HepG2 (cell line): Measurements from ENCODE around the gene RETREG2. TPM values are rescaled to one million over a fixed set of nuclear protein-coding genes. Genes with fewer than 3 reads are reported as not detected.

ENCODE experiments used
- CBX1 ChIP-seq: IDR thresholded peaks from one replicate; pipeline ENCODE4 v1.6.1; 2016; ENCODE audit warnings: antibody characterized with exemption, low read depth
- DR1 ChIP-seq: sonication (generic); formaldehyde crosslinking; IDR thresholded peaks from 2 replicates; pipeline ENCODE4 v1.8.0; 2021; ENCODE audit warnings: mild to moderate bottlenecking, missing genetic modification reagents, inconsistent platforms
- MXD3 ChIP-seq: IDR thresholded peaks from 2 replicates; pipeline ENCODE4 v1.6.1; 2016; ENCODE audit warnings: mild to moderate bottlenecking, missing biosample characterization, missing genetic modification reagents
- THAP9 ChIP-seq: sonication (generic); formaldehyde crosslinking; IDR thresholded peaks from 2 replicates; pipeline ENCODE4; 2020; ENCODE audit warnings: missing genetic modification reagents, mild to moderate bottlenecking, borderline replicate concordance
- ZFP91 ChIP-seq: sonication (generic); formaldehyde crosslinking; IDR thresholded peaks from 2 replicates; pipeline ENCODE4 v1.9.0; 2022; ENCODE audit warnings: missing genetic modification reagents, mild to moderate bottlenecking, borderline replicate concordance
- ZFX ChIP-seq: sonication (generic); formaldehyde crosslinking; IDR thresholded peaks from 2 replicates; pipeline ENCODE4 v1.4.0; 2020; ENCODE audit warnings: mild to moderate bottlenecking, low read depth, missing genetic modification reagents, moderate library complexity
- ZNF225 ChIP-seq: sonication (generic); formaldehyde crosslinking; IDR thresholded peaks from 2 replicates; pipeline ENCODE4 v1.4.0; 2020; ENCODE audit warnings: mild to moderate bottlenecking, missing genetic modification reagents
- ZNF251 ChIP-seq: sonication (generic); formaldehyde crosslinking; IDR thresholded peaks from 2 replicates; pipeline ENCODE4 v1.9.0; 2021; ENCODE audit warnings: mild to moderate bottlenecking, missing genetic modification reagents
- polyA plus RNA-seq, 8 experiments: library from polyadenylated mRNA; depleted of rRNA in 3 of 8; stranded (reverse) in 7 of 8; unstranded in 1 of 8; fragments of >200 nt; fragmentation: Illumina TruSeq in 4 of 8; extraction: Trizol in 4 of 8; gene quantifications; 2 replicates each; pipeline versions ENCODE4 v1.2.1 to v1.2.3, GENCODE V29; 2011 to 2016; ENCODE audit warnings: low read depth in 4 of 8, missing spikeins in 1 of 8, mixed read lengths in 1 of 8; ENCODE audit not compliant: insufficient read depth in 1 of 8
- total RNA-seq, 5 experiments: library from RNA; depleted of rRNA; stranded (reverse); fragments of >200 nt; fragmentation: Illumina TruSeq; extraction: Trizol; gene quantifications; 2 replicates each; pipeline ENCODE4 v1.2.3, GENCODE V29; 2016; ENCODE audit warnings: low read depth in 1 of 5
- TF ChIP-seq, protein P1 (sequence below): sonication (generic); formaldehyde crosslinking; IDR thresholded peaks from 2 replicates; pipeline ENCODE4 v1.5.0; 2020; ENCODE audit warnings: mild to moderate bottlenecking, missing genetic modification reagents, borderline replicate concordance
- TF ChIP-seq, protein P2 (sequence below): sonication (generic); formaldehyde crosslinking; IDR thresholded peaks from 2 replicates; pipeline ENCODE4 v1.4.0; 2020; ENCODE audit warnings: missing genetic modification reagents, borderline replicate concordance
- TF ChIP-seq, protein P3 (sequence below): sonication (generic); formaldehyde crosslinking; IDR thresholded peaks from 2 replicates; pipeline ENCODE4 v1.4.0; 2020; ENCODE audit warnings: mild to moderate bottlenecking, missing genetic modification reagents

RETREG2 gene
- total and polyA plus RNA-seq, 2 of the 13 experiments (the other 11 are each of a cell fraction or from before 2014, with no cell fraction given) = 86.0 to 134 TPM

- TF ChIP-seq, protein P1, sequence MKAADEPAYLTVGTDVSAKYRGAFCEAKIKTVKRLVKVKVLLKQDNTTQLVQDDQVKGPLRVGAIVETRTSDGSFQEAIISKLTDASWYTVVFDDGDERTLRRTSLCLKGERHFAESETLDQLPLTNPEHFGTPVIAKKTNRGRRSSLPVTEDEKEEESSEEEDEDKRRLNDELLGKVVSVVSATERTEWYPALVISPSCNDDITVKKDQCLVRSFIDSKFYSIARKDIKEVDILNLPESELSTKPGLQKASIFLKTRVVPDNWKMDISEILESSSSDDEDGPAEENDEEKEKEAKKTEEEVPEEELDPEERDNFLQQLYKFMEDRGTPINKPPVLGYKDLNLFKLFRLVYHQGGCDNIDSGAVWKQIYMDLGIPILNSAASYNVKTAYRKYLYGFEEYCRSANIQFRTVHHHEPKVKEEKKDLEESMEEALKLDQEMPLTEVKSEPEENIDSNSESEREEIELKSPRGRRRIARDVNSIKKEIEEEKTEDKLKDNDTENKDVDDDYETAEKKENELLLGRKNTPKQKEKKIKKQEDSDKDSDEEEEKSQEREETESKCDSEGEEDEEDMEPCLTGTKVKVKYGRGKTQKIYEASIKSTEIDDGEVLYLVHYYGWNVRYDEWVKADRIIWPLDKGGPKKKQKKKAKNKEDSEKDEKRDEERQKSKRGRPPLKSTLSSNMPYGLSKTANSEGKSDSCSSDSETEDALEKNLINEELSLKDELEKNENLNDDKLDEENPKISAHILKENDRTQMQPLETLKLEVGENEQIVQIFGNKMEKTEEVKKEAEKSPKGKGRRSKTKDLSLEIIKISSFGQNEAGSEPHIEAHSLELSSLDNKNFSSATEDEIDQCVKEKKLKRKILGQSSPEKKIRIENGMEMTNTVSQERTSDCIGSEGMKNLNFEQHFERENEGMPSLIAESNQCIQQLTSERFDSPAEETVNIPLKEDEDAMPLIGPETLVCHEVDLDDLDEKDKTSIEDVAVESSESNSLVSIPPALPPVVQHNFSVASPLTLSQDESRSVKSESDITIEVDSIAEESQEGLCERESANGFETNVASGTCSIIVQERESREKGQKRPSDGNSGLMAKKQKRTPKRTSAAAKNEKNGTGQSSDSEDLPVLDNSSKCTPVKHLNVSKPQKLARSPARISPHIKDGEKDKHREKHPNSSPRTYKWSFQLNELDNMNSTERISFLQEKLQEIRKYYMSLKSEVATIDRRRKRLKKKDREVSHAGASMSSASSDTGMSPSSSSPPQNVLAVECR (CRISPR knock-in tag) = peak; percentile 61; the same call in 1 of the 2 replicates
- TF ChIP-seq ZNF225 (CRISPR knock-in tag) (0 out of 2 replicates have a peak, but pooled peaks have one; percentile 66), MXD3 (CRISPR knock-in tag) (0 out of 2 replicates have a peak, but pooled peaks have one; percentile 50), DR1 (CRISPR knock-in tag) (no peak), CBX1 (peak; percentile 2), ZFP91 (CRISPR knock-in tag) (peak; percentile 67; the same call in 1 of the 2 replicates), THAP9 (CRISPR knock-in tag) (no peak), ZNF251 (0 out of 2 replicates have a peak, but pooled peaks have one; percentile 58), ZFX (CRISPR knock-in tag) (peak; percentile 49)
- TF ChIP-seq, protein P2, sequence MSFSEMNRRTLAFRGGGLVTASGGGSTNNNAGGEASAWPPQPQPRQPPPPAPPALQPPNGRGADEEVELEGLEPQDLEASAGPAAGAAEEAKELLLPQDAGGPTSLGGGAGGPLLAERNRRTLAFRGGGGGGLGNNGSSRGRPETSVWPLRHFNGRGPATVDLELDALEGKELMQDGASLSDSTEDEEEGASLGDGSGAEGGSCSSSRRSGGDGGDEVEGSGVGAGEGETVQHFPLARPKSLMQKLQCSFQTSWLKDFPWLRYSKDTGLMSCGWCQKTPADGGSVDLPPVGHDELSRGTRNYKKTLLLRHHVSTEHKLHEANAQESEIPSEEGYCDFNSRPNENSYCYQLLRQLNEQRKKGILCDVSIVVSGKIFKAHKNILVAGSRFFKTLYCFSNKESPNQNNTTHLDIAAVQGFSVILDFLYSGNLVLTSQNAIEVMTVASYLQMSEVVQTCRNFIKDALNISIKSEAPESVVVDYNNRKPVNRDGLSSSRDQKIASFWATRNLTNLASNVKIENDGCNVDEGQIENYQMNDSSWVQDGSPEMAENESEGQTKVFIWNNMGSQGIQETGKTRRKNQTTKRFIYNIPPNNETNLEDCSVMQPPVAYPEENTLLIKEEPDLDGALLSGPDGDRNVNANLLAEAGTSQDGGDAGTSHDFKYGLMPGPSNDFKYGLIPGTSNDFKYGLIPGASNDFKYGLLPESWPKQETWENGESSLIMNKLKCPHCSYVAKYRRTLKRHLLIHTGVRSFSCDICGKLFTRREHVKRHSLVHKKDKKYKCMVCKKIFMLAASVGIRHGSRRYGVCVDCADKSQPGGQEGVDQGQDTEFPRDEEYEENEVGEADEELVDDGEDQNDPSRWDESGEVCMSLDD (CRISPR knock-in tag) = no peak
- TF ChIP-seq, protein P3, sequence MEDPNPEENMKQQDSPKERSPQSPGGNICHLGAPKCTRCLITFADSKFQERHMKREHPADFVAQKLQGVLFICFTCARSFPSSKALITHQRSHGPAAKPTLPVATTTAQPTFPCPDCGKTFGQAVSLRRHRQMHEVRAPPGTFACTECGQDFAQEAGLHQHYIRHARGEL (CRISPR knock-in tag) = no peak
Measured at GRCh38 chr2:219178377-219179175, 501 bp downstream of the RETREG2 start (continued).
